ENCODE results near the gene HS3ST3B1.

HS3ST3B1 gene

GRCh38 chr17:14396547-14396946 is 95.7 kb downstream of the HS3ST3B1 start:
- in situ Hi-C loops (cut with MboI; ENCODE audit: low sequenced_read_pairs): no loop called here

GRCh38 chr17:14398766-14399165 is 97.9 kb downstream of the HS3ST3B1 start:
- in situ Hi-C loops (cut with MboI; ENCODE audit: low sequenced_read_pairs): no loop called here
